GM10266 (cell line): ENCODE measurements around the gene OPCML.

Experiments
- DNase-seq: peaks from one replicate; pipeline ENCODE4 v3.0.0; 2012; ENCODE audit errors: extremely low spot score
- CTCF ChIP-seq: IDR thresholded peaks from 2 replicates; pipeline ENCODE4 v1.5.1; 2012; ENCODE audit warnings: mild to moderate bottlenecking, low read depth; ENCODE audit not compliant: control insufficient read depth, insufficient read depth; ENCODE audit errors: missing control alignments

Gene OPCML

GRCh38 chr11:133492895-133493294 is 39.4 kb downstream of the OPCML start:
- no peak for TF ChIP-seq CTCF
- no peak for DNase-seq

GRCh38 chr11:133491680-133492383 is 40.5 kb downstream of the OPCML start:
- no peak for DNase-seq
- no peak for TF ChIP-seq CTCF

DNA sequence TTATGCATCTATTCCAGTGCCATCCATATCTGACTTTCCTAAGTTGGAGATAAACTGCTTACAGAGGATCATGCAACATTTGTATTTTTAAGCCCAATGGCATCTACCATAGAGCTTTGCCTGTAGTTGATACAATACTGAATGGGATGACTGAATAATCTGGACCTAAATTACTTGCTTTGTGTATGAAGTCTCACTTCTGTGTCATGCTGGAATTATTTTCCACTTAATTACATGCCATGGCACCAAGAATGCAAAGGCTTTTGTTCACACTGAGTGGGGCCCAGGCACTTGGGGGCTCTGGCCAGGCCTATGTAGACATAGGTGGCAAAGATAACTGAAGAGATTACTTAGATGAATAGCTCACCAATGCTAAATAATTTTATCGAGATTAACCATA is 51.6 kb downstream of the OPCML start:
- TF ChIP-seq CTCF = no peak
- DNase-seq = no peak

DNA sequence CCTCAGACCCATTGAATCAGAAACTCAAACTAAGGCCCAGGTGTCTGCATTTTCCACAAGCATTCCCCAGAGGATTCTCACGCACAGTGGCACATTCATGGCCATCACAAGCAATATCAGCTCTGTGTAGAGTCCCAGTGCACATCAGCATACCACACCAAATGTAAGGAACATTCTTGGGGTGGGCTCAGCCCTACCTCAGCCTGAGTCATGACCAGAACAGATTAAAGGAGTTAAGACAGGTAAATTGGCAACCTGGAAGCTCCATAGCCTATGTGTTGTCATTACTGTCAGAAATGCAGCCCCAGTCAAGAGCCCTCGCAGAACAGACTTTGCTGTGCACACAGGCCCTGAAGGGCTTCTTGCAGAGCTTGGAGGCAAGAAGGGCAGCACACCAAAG is 53.1 kb downstream of the OPCML start:
- no peak for TF ChIP-seq CTCF

DNA sequence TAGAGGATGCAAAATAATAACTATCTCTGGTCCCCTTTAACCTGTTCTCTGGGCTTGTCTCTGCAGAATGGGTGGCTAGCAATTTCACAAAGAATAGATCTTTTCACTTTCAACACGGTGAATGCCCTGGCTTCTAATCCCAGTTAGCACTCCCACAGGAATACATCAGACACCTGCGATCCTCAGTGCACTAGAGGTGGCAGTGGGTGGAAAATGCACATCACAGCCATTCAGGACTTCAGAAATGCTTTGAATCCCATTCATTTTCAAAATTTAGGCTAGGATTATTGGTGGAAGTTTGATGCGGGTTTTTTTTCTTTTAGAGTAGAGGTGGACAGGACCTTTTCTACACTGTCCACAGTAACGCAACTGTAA is 55.1 kb downstream of the OPCML start:
- TF ChIP-seq CTCF = no peak
- no peak for DNase-seq

More for the DNA sequence above, 53.1 kb downstream of the OPCML start:
- no peak for DNase-seq

DNA sequence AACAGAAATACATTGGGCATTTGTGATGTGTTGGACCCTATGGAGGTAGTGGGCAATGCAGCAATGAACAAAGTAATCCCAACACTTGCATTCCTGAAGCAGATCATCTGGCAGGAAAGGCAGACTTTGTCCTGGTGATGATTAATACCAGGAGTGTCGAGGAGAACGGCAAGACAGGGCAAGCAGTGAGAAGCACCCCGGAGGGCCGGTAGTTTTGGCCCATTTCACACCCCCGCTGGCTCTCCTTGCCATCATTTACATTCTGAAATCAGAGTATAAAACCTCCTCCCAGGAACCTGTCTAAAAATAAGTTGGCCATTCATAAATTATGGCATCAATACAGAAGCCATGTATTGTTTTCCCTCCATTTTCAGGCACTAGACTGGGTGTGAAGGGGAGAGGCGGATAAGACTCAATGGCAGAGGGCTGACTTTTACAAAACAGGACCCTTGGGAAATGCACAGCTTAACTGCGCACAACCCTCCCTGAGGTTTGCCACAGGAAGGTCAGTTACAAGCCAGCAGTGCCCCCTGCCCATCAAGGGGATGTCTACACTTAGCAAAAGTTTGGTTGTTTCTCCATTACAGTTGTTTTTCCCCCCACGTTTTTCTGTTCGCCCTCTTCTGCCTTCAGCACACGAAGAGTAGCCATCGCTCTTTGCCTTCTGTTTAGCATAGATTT is 55.6 kb downstream of the OPCML start:
- TF ChIP-seq CTCF = no peak
- DNase-seq = no peak

GRCh38 chr11:133474461-133474860 is 57.8 kb downstream of the OPCML start:
- no peak for TF ChIP-seq CTCF
- no peak for DNase-seq
